Upper lobe of left lung (tissue), 4 donors: ENCODE measurements around the gene UBE2M.
"Not testable (repeated sequence)": the region's sequence is repeated elsewhere in the genome, so short reads cannot be mapped to it uniquely, and the experiment has no call there.

Source experiments
- EP300 ChIP-seq, 4 donors: sonication (generic); formaldehyde crosslinking; IDR thresholded peaks; one replicate each; pipeline ENCODE4 v1.5.1; 2017; ENCODE audit warnings: antibody characterized with exemption in 4 of 4, control low read depth in 2 of 4
- POLR2A ChIP-seq, 4 donors: fragments of 450-650 bp; IDR thresholded peaks; one replicate each; pipeline ENCODE4 v1.5.1; 2016 to 2017; ENCODE audit warnings: antibody characterized with exemption in 4 of 4, mild to moderate bottlenecking in 2 of 4
- POLR2AphosphoS5 ChIP-seq, 2 donors: sonication (generic); formaldehyde crosslinking; IDR thresholded peaks; one replicate each; pipeline ENCODE4 v1.5.1; 2017; ENCODE audit warnings: antibody characterized with exemption in 2 of 2
- TF ChIP-seq, protein P1 (sequence below), 6 experiments: fragments of 450-650 bp in 4 of 6; fragments of 200-600 bp in 2 of 6; sonication (generic) in 2 of 6; IDR thresholded peaks; one replicate each; pipeline ENCODE4 v1.5.1; 2016 to 2019; ENCODE audit warnings: antibody characterized with exemption in 6 of 6

DNA sequence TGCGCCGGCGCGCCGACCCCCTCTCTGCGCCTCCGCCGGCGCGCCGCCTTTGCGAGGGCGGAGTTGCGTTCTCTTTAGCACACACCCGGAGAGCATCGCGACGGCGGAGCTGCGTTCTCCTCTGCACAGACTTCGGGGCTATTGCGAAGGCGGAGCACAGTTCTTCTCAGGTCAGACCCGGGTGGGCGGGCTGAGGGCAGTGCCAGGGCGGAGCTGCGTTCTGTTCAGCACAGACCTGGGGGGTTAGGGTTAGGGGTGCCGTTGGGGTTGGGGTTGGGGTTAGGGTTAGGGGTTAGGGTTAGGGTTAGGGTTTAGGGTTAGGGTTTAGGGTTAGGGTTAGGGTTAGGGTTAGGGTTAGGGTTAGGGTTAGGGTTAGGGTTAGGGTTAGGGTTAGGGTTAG is 48.8 kb upstream of the UBE2M start:
- TF ChIP-seq, protein P1, sequence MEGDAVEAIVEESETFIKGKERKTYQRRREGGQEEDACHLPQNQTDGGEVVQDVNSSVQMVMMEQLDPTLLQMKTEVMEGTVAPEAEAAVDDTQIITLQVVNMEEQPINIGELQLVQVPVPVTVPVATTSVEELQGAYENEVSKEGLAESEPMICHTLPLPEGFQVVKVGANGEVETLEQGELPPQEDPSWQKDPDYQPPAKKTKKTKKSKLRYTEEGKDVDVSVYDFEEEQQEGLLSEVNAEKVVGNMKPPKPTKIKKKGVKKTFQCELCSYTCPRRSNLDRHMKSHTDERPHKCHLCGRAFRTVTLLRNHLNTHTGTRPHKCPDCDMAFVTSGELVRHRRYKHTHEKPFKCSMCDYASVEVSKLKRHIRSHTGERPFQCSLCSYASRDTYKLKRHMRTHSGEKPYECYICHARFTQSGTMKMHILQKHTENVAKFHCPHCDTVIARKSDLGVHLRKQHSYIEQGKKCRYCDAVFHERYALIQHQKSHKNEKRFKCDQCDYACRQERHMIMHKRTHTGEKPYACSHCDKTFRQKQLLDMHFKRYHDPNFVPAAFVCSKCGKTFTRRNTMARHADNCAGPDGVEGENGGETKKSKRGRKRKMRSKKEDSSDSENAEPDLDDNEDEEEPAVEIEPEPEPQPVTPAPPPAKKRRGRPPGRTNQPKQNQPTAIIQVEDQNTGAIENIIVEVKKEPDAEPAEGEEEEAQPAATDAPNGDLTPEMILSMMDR (IDR thresholded peaks at IDR 0.05) = not testable (repeated sequence)
- not testable (repeated sequence) for TF ChIP-seq POLR2AphosphoS5, EP300, POLR2A (IDR thresholded peaks at IDR 0.05)
